ENCODE measurements around the gene SHISA9.
A peak's percentile ranks its signal among the peaks of the same experiment; 100 is the strongest.

Gene SHISA9

GRCh38 chr16:12881182-12881581 is 20.2 kb upstream of the SHISA9 start:
- no peak for TF ChIP-seq CTCF (IDR thresholded peaks at IDR 0.05; ENCODE audit: control insufficient read depth, extremely low read depth, insufficient read depth)
- DNase-seq (ENCODE audit: low read depth) = peak; percentile 89
- no peak overlapping the region for H3K4me3 ChIP-seq (ENCODE audit: low read depth, low read length)

- no peak for TF ChIP-seq CTCF (IDR thresholded peaks at IDR 0.05; ENCODE audit: control insufficient read depth, extremely low read depth, insufficient read depth)
Measured at GRCh38 chr16:12881740-12882139, 19.7 kb upstream of the SHISA9 start.

GRCh38 chr16:12885742-12886141 is 15.7 kb upstream of the SHISA9 start:
- DNase-seq (ENCODE audit: low read depth) = no peak
- H3K4me3 ChIP-seq (ENCODE audit: low read depth, low read length) = no peak overlapping the region
- TF ChIP-seq CTCF (IDR thresholded peaks at IDR 0.05; ENCODE audit: control insufficient read depth, extremely low read depth, insufficient read depth) = no peak

More at GRCh38 chr16:12881740-12882139, 19.7 kb upstream of the SHISA9 start:
- DNase-seq (ENCODE audit: low read depth) = no peak
- no peak overlapping the region for H3K4me3 ChIP-seq (ENCODE audit: low read depth, low read length)

GRCh38 chr16:12891836-12892235 is 9.6 kb upstream of the SHISA9 start:
- no peak for TF ChIP-seq CTCF (IDR thresholded peaks at IDR 0.05; ENCODE audit: control insufficient read depth, extremely low read depth, insufficient read depth)
- DNase-seq (ENCODE audit: low read depth) = no peak
- H3K4me3 ChIP-seq (ENCODE audit: low read depth, low read length) = no peak overlapping the region

- H3K4me3 ChIP-seq (ENCODE audit: low read depth, low read length) = no peak overlapping the region
- no peak for DNase-seq (ENCODE audit: low read depth)
- TF ChIP-seq CTCF (IDR thresholded peaks at IDR 0.05; ENCODE audit: control insufficient read depth, extremely low read depth, insufficient read depth) = no peak
Measured at GRCh38 chr16:12893050-12893750, 8.2 kb upstream of the SHISA9 start.

GRCh38 chr16:12896562-12896961 is 4.8 kb upstream of the SHISA9 start:
- no peak for DNase-seq (ENCODE audit: low read depth)
- TF ChIP-seq CTCF (IDR thresholded peaks at IDR 0.05; ENCODE audit: control insufficient read depth, extremely low read depth, insufficient read depth) = peak; percentile 55
- H3K4me3 ChIP-seq (ENCODE audit: low read depth, low read length) = no peak overlapping the region

- H3K4me3 ChIP-seq (ENCODE audit: low read depth, low read length) = no peak overlapping the region
- TF ChIP-seq CTCF (IDR thresholded peaks at IDR 0.05; ENCODE audit: control insufficient read depth, extremely low read depth, insufficient read depth) = no peak
- DNase-seq (ENCODE audit: low read depth) = no peak
Measured at GRCh38 chr16:12898551-12898950, 2.8 kb upstream of the SHISA9 start.
